ENCODE data around the gene PCED1B. TPM values are rescaled to one million over a fixed set of nuclear protein-coding genes. Genes with fewer than 3 reads are reported as not detected.

The PCED1B gene
- total RNA-seq, 1 experiment from 2014 or later, result 3.3 TPM

GRCh38 chr12:47188576-47189441 lies 109.4 kb downstream of the PCED1B start:
- Histone ChIP-seq H3K9ac (ENCODE audit: extremely low read depth, insufficient read length, low read length) (no peak overlapping the region), H3K4me1 (ENCODE audit: insufficient read depth, low read length) (peaks cover 7% of the 10 kb centered on the region; the same call in 1 of the 2 replicates), H4K20me1 (ENCODE audit: control insufficient read depth, insufficient read depth, insufficient read length) (no peaks in the 10 kb centered on the region), H3K4ac (ENCODE audit: low read depth, low read length) (no peak overlapping the region), H3K23ac (ENCODE audit: insufficient read length, low read depth, low read length) (no peak overlapping the region), H3K56ac (ENCODE audit: insufficient read length, low read depth, low read length) (no peak overlapping the region), H2BK12ac (ENCODE audit: insufficient read length, low read depth, low read length) (no peak overlapping the region), H2BK15ac (ENCODE audit: low read depth, low read length) (no peak overlapping the region), H3T11ph (ENCODE audit: low read length) (no peak overlapping the region), H3K27me3 (ENCODE audit: insufficient read depth, low read length) (no peaks in the 10 kb centered on the region), H2AK5ac (ENCODE audit: insufficient read length, low read length) (no peak overlapping the region), H4K91ac (ENCODE audit: insufficient read length, low read depth, low read length) (no peak overlapping the region), H3K27ac (ENCODE audit: insufficient read length, low read depth, low read length) (no peak overlapping the region), H4K8ac (replicated peaks; ENCODE audit: insufficient read length, low read depth, low read length) (no peak overlapping the region), H3K9me3 (ENCODE audit: control insufficient read depth, low read depth, low read length) (no peaks in the 10 kb centered on the region), H2BK5ac (ENCODE audit: insufficient read length, low read length) (no peak overlapping the region), H3K18ac (ENCODE audit: insufficient read length, low read depth, low read length) (no peak overlapping the region), H2AFZ (ENCODE audit: low read length) (no peak overlapping the region), H3K79me1 (ENCODE audit: insufficient read depth, low read depth, low read length, poor library complexity, severe bottlenecking) (no peaks in the 10 kb centered on the region), H3K4me2 (ENCODE audit: insufficient read depth, insufficient read length, low read length) (no peak overlapping the region), H2BK120ac (ENCODE audit: low read depth, low read length, poor library complexity, severe bottlenecking) (no peak overlapping the region), H2BK20ac (ENCODE audit: low read depth, low read length, poor library complexity, severe bottlenecking) (no peak overlapping the region), H4K5ac (ENCODE audit: insufficient read length, low read depth, low read length) (no peak overlapping the region), H3K14ac (ENCODE audit: insufficient read depth, low read length) (no peak overlapping the region), H3K79me2 (ENCODE audit: insufficient read depth, low read length) (no peaks in the 10 kb centered on the region), H3K23me2 (ENCODE audit: insufficient read length, low read depth, low read length, poor library complexity, severe bottlenecking) (no peaks in the 10 kb centered on the region)
- no peak for TF ChIP-seq CTCF (conservative IDR thresholded peaks at IDR 0.05)
- no peaks in the 10 kb centered on the region for H3K36me3 Mint-ChIP-seq (ENCODE audit: insufficient read depth in 1 of 3, low read depth in 3 of 3)
- no peak for DNase-seq
- no peaks in the 10 kb centered on the region for H3K9me3 Mint-ChIP-seq
- no peak overlapping the region for H3K4me3 Mint-ChIP-seq
- H3K27me3 Mint-ChIP-seq (ENCODE audit: low read depth), result no peaks in the 10 kb centered on the region; the same call in 1 of the 2 replicates
- H3K27ac Mint-ChIP-seq, result no peak overlapping the region
- WGBS (ENCODE audit: extremely low coverage, insufficient read length, low lambda C conversion rate), result no CpG with 5 or more reads among the region's 6 CpGs
- peaks cover 46 to 48% of the 10 kb centered on the region in 2 experiments for H3K4me1 Mint-ChIP-seq
